Activated CD8-positive, alpha-beta memory T cell treated with anti-CD3 and anti-CD28 coated beads, Interleukin-2, amount 50 U/mL, for 1 hour (primary cell): Measurements from ENCODE around the gene MYH14.

Experiments
- DNase-seq: peaks from one replicate; pipeline ENCODE4 v3.0.0-alpha.2; 2020; ENCODE audit errors: extremely low read depth

MYH14 gene

DNA sequence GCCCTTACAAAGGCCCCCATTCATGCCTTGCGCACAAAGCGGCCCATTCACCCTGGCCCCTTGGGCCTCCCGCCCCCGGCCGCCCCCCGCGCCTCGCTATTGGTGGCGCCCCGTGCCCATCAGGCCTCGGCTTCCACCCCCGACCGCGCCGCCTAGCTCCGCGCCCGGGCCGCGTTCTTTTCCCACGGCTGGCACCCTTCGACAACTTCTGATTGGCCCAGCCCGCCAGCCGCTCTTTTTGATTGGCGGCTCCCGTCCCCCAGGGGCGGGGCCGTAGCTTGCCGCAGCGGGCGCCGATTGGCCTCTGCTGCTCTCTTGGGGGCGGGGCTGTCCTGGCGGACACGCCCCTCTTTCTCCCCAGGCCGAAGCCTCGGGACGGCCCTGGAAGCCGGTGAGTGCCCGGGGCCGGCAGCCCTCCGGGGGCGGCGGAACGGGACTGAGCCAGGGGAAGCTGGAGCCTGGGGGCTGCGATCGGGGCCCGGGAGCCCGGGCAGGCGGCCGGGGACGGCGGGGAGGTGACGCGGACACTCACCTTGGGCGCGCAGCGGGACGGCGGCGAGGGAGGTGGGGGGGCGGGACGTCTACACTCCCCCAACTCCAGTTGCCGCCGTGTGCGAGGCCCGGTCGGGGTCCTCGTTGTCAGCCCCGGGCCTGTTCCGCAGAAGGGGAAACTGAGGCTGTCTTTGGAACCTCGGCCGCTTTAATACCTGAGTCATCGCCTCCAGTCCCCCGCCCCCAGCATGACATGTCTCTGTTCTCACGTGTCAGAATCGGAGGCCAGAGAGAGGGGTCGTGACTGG is at the start of gene MYH14:
TSS of gene MYH14 (plus strand) at position 342 of the 800 bp plus-strand sequence. CDS start 6,744 bp downstream, outside the sequence.
- DNase-seq, result no peak

DNA sequence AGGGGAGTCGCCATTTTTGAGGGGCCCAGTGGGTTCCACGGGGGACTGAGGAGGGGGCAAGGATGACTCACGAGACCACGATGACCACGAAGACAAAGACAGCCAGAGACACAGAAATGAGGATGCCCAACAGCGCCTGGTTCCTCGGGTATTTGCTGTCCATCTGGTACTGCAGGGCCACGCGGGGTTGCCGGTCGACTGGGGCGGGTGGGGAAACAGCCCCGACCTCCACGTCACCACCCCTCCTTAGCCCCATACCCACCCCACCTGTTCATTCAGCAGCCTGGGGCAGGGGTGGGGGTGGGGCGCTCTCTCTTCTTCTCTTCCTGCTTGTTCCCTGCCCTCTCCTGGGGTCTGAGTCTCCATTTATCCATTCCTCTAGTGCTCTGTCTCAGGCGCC is 48.9 kb upstream of the MYH14 start:
- no peak for DNase-seq

DNA sequence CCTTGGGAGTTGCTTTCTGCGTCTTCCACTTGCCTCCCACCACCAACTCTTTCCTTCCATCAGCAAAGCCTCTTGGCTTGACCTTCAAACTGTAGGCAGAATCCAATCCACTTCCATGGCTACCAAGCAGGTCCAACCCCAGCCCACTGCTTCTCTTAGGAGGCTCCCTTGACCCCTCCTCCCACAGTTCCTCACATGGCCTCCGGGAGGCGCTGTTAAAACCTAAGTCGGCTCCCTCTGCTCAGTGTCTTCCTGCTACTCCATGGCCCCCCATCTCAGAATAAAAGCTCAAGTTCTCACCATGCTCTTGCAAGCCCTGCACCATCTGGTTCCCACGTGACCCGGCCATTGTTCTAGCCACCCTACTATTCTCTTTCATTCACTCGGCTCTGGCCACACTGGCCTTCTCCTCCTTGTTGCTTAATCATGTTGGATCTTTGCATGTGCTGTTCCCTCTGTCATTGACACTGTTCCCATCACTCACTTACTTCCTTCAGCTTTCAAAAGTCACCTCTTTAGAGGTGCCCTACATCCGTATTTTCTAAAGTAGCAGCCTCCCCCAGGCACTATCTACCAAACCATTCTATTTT is 47.8 kb upstream of the MYH14 start:
- DNase-seq, result no peak

DNA sequence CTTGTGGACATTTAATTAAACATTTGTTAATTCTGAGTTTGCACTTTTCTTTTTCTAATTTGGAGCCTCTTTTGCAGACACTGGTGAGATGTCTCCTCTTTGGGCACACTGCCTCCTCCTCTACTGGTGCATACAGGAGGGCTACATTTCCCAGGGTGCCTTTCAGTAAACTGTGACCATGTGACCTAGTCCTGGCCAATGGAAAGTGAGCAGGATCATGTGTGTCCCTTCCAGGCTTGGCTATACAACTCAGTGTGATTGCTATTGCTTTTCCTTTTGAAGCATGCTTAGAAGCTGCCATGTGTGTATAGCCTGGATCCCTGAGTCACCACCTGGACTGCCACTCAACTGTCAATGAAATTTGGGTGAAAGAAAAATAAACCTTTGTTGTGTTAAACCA is 44.8 kb upstream of the MYH14 start:
- no peak for DNase-seq

DNA sequence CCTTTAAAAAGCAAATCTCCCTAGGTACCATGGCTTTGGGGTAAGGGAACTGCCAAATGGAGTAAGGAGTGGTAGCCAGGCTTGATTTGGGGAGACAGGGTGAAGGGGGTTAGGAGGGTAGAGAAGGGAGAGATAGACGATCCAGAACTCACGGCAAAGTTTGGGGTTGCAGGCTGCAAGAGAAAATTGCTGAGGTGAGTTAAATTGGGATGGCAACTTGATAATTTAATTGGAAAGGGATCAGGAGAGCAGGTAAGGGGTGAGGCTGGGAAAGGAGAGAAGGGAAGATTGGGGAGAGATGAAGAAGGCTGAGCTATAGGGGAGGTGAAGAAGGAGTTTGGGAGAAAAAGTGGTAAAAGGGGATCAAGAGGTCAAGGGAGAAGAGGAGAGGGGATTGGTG is 44.3 kb upstream of the MYH14 start:
- no peak for DNase-seq

DNA sequence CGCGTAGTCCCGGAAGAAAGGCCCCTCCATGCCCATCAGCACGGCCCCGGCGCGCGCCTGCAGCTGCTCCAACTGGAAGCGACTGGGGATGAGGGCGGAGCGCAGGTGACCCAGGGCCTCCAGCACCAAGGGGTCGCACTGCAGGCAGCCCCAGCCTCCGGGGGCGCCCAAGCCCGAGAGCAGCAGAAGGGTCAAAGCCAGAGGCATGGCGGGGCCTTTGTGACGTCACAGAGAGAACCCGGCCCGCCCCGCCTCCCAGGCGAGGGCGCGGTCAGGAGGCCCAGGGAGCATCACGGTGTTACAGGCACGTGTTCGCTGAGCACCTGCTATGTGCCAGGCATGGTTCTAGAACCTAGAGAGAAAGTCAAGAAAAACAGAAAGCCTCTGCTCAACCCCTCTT is 40.4 kb upstream of the MYH14 start, which contains the start of gene IZUMO2:
TSS of gene IZUMO2 (minus strand) at position 294 of the 400 bp plus-strand sequence. CDS start at position 207, 87 bp downstream.
- DNase-seq, result no peak

DNA sequence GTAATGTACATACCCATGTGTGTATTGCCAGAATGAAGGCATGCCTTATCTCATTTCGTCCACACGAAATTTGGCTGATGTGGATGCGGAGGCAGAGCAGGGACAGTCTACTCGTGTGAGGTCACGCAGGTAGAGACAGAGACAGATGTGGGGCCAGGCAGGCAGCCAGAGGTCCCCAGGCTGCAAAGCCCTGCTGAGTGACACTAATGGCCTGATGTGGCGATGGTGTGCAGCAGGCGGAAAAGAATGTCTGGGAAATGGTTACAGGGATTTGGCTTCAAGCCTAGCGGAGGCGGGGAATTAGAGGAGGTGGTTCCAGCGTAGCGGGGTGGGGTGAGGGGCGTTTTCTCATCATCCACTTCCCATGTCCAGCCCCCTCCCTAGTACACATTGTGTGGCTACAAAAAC is 36.1 kb upstream of the MYH14 start:
- no peak for DNase-seq

DNA sequence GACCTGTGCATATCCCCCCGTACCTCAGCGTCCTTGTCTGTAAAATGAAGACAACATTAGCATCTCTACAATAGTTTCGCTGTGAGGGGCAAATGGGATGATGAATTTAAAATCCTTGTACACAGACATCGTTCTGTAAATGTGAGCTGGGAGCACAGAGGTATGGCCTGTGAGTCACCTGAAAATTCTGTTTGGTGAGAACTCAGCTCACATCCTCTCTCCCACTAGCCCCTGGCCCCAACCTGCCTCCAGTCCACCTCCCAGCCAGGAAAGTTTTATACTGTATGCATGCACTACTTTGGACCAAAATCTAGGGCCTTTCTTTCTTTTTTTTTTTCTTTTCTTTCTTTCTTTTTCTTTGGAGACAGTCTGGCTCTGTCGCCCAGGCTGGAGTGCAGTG is 31.7 kb upstream of the MYH14 start:
- no peak for DNase-seq

DNA sequence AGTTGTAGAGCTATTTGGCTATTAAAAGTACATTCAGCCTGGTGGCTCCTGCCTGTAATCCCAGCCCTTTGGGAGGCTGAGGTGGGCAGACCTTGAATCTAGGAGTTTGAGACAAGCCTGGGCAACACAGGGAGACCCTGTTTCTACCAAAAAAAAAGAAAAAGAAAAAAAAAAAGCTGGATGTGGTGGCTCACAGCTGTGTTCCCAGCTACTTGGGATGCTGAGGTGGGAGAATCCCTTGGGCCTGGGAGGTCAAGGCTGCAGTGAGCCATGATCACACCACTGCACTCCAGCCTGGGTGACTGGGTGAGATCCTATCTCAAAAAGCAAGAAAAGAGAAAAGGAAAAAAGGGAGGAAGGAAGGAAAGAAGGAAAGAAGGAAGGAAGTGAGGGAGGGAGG is 30.7 kb upstream of the MYH14 start:
- no peak for DNase-seq

DNA sequence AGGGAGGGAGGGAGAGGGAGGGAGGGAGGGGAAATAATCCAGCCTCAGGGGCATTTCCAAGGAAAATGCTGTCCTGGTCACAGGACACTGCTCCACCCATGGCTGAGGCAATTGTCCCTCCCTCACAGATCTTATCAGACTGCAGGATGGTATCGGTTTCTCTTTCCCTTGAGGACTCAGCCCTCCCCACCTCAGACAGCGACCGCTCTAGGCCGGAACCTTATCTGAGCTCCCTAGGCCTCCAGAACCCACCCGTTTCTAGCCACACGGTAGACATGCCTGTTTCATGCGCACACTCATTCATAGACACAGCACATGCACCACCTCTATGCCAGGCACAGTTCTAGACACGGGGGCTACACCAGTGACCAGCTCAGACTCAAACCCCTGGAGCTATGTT is 30.3 kb upstream of the MYH14 start:
- no peak for DNase-seq

DNA sequence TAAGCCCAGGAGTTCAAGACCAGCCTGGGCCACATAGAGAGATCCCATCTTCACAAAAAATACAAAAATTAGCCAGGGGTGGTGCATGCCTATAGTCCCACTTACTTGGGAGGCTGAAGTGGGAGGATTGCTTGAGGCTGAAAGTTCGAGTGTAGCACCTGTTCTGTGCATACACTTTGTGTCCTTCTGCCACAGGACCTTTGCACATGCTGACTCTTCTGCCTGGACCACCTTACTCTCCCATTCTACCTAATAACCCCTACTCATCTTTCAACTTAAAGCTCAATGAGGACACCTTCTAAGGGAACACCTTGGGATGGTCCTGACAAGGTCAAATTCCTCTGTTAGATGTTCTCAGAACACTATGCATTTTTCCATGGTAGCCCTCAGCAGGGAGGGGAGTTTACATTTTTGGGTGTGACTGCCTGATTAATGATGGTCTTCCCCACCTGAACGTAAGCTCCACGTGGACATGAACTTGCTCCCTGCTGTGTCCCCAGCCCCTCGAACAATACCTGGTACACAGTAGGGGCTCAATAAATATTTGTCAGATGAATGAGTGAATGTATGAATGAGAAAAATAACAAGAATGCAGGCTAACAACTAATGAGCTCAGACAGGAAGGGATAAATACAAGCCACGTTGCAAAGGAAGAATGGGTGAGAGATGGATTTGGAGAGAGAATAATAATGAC is 29.2 kb upstream of the MYH14 start:
- no peak for DNase-seq

DNA sequence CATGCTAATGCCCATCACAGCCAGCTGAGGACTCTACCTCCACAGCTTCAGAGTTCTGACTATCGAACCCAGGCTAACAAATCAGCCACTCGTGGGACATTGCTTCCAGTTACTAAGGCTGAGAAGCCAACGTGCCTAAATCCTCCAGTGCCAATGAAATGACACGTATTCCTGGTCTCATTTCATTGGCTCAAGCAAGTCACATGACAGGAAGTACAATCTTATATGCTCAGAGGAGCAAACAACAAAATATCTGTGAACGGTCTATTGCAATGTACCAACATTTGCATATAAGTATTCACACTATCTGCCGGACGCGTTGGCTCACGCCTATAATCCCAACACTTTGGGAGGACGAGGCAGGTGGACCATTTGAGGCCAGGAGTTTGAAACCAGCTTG is 27.5 kb upstream of the MYH14 start:
- no peak for DNase-seq

DNA sequence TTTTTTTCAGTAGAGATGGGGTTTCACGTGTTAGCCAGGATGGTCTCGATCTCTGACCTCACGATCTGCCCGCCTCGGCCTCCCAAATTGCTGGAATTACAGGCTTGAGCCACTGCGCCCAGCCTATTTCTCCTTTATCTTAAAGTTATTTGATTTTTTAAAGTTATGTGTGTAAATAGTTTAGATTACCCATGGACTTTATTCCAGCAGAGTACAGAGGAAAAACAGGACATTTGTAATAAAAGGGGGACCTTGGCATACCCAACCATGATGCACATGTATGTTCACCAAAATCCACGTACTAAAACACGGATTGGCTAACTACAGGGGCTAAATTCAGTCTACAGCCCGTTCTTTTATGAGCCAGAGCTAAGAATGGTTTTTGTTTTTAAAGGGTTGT is 26.6 kb upstream of the MYH14 start:
- DNase-seq, result no peak

DNA sequence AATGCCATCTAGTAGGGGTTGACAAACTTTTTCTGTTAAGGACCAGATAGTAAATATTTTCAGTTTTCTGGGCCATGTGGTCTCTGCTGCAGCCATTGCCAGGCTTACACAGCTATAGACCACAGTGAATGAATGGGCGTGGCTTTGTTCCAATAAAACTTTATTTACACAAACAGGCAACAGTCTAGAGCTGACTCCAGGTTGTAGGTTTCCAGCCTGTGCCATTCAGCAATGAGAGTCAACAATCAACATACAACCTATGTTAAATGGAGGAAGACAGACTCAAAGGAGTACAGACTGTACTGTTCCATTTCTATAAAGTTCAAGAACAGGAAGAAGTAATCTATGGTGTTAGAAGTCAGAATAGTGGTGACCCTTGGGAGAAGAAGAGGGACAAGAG is 25.1 kb upstream of the MYH14 start:
- no peak for DNase-seq

DNA sequence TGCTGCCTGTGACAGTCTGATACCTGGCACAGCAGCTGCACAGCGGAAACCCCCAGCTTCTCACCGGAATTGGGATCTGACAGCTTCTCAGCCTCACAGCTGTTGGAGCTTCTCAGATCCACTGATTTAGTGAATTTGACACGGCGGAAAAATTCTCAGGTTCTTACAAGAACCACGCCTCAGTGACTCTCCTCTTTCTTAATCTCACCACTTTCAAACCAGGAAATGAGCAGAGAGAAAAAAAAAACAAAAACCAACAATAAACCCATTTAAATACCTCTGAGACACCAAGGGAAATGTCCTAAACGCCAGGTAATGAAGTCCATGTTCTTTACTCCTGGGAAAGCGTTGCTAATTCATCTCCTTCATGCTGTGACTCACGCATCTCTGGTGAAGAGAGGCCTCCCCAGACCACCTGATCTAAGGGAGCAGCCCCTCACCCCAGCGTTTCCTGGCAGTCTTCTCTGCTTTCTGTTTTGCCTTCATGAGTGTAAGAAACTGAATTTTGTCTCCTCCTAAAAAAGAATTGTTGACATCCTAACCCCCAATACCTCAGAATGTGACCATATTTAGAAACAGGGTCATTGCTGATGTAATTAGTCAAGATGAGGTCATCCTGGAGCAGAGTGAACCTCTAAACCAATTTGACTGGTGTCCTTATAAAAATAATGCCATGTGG is 24.4 kb upstream of the MYH14 start:
- DNase-seq, result no peak

DNA sequence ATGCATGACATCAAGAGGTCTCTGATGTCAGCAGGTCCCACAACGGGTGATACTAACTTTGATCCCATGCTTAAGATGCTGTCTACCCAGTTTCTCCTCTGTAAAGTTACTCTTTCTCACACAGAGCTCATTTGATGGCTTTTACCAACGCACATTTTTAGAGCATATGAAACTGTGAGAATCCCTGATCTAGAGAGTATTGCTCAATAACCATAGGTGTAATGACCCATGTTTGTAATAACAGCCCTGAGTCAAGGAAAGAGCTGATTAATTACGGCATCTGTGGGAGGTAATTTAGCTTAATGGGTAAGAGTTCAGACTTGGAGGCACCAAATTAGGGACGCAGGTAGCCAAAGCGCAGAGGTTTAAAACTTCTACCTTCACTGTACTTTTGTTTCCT is 22.3 kb upstream of the MYH14 start:
- no peak for DNase-seq

DNA sequence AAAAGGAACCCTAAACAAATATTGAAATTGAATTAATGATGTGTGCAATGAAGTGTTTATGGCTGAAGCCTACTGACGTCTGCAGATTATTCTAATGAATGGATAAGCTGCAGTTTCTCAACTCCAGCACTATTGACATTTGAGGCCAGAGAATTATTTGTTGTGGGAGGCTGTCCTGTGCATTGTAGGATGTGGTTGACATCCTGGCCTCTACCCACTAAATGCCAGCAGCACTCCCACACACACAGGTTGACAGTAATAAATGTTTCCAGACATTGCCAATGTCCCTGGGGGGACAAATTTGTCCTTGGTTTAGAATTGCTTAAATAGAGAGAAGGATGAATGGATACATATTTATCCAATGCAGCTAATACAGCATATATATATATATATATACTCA is 19.2 kb upstream of the MYH14 start:
- no peak for DNase-seq

DNA sequence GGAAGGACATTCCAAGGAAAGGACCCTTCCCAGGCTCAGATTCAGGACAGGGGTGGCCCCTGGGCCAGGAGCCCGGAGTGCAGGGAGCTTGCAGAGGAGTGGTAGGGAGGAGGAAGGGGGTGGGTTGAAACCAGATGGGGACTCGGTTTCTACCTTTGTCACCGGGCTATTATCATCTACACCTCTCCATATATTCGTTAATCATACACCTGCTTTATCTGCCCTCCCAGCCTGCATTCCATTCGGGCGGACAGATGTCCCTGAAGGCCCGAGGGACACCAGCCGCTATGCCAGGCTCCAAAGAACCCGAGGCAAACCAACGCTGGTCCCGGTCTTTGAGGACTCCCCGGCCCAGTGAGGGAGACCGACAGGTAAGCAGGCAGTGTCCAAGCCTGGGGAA is 15.5 kb upstream of the MYH14 start:
- no peak for DNase-seq

DNA sequence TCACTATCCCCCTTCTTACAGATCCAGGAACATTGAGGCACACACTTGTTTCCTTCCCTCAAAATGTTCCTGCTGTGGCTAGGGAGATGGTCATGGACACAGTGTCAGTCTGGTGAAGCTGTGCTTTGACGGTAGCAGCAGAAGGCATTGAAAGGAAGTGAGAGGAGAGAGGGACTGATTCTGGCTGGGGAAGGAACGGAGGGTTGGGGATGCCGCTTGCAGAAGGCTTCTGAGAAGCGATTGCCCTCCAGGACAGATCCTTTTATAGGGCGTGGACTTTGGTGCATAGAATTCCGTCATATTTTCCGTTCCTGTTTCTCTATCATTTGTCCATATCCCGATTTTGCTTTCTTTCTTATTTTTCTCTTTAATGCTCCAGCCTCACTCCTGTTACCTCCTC is 14.1 kb upstream of the MYH14 start:
- DNase-seq, result no peak

DNA sequence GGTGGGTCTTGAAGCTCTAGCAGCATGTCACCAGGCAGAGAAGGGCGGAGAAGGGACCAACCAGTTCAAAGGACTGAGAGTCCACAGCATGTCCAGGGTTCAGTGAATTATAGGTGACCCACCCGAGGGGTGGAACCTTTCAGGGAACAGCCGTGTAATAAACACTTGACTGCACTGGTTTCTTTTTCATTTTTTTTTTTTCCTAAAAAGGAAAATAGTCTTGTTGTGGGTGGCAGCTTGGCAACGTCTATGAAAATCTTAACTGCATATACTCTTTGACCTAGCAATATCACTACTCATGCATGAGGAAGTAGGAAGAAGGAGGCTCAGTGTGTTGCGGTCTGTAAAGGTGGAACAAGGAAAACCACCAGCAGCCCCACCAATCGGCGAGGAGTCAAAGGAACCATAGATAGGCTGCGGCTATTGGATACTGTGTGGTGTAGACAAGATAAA is 13.0 kb upstream of the MYH14 start:
- no peak for DNase-seq

DNA sequence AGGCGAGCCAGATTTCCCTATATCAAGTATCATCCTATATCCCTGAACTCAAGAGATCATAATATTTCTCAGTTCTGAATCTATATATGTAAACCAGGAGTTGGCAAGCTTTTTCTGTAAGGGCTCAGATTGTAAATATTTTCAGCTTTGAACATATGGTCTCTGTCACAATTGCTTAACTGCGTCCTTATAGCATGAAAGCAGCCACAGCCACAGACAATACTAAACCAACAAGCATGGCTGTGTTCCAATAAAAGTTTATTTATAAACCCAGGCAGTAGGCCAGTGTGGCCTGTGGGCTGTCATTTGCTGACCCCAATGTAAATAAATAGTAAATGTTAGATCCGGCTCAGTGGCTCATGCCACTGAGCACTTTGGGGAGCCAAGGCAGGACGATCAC is 12.2 kb upstream of the MYH14 start:
- no peak for DNase-seq

DNA sequence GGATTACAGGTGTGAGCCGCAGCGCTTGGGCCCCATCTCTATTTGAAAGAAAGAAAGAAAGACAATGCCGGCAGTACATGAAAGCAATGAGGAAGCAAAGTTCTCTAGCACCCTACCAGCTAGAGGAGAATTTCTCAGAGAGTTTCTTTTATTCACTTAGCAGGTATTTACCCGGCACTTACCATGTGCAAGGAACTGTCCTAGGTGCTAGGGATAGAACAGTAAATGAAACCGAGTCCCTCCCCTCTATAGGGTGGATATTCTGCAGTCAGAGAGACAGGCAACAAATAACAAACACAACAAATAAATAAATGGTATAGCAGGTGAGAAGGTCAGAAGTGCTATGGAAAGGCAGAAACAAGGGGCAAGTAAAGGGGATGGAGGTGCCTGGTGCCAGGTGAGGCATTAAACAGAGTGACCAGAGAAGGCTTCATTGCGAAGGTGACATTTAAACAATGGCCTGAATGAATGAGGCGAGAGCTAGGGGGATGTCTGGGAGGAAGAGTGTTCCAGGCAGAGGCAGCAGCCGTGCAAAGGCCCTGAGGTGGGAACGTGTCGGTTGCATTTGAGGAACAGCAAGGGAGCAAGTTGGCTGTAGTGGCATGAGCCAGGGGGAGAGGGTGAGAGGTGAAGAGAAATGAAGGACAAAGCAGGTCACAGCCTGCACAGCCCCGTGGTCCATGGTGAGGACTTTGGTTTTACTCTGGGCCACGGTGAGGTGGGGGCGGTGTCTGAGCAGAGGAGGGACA is 10.8 kb upstream of the MYH14 start:
- no peak for DNase-seq
